NOMO-1 (cell line): ENCODE data around the gene LMBR1L.
"Not testable (repeated sequence)": the region's sequence is repeated elsewhere in the genome, so short reads cannot be mapped to it uniquely, and the experiment has no call there.

ENCODE experiments used
- DNase-seq, 2 experiments: peaks; one replicate each; lab custom pipeline; 2025; ENCODE audit not compliant: unreplicated experiment in 2 of 2; lab: John Stamatoyannopoulos, UW

LMBR1L gene

GRCh38 chr12:49110464-49111155 lies at the start of gene LMBR1L:
LMBR1L (minus strand) TSS chr12:49110847; CDS start chr12:49110555, 292 bp downstream.
- DNase-seq = peak; percentile 98 to 99

- DNase-seq = no peak
Observed at GRCh38 chr12:49160399-49160798, 49.8 kb upstream of the LMBR1L start.

GRCh38 chr12:49154221-49154620 lies 43.6 kb upstream of the LMBR1L start:
- no peak for DNase-seq

GRCh38 chr12:49147384-49147783 lies 36.7 kb upstream of the LMBR1L start:
- DNase-seq = no peak

DNA sequence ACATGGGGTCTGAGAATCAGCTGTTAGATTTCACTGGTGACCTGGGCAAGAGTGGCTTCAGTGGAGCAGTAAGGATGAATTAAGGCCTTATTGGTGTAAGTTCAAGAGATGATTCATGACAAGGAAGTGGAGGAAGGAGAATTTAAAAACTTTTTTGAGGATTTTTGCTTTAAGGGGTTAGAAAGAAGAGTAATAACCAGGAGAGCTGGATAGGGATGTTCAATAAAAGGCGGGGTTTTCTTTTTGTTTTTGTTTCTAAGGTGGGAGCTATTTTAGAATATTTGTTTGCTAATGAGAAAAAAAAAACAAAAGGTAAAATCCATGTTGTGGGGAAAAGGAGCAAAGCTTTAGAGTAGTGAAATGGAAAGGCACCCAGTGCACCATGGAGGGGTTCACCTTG lies 35.8 kb upstream of the LMBR1L start:
- no peak for DNase-seq

GRCh38 chr12:49144384-49144783 lies 33.7 kb upstream of the LMBR1L start:
- no peak for DNase-seq

- DNase-seq = no peak
Observed at GRCh38 chr12:49138999-49139398, 28.4 kb upstream of the LMBR1L start.

- no peak for DNase-seq
Observed at GRCh38 chr12:49138587-49138986, 27.9 kb upstream of the LMBR1L start.

DNA sequence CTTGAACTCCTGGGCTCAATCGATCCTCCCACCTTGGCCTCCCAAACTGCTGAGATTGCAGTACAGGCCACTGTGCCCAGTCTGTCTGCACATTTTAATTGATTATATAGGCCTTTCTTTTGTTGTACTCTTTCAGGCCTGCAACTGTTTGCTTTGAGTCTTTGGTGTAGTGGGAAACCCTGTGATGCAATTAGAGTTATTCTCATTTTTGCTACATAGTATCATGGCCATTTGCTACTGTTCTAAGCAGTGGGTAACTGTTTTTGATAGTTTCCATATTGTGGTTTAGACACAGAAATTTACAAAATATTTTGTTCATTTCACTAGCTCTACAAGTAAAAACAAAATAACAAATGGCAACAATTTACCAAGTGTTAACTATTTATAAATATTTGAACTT lies 26.8 kb upstream of the LMBR1L start:
- DNase-seq = no peak

- not testable (repeated sequence) for DNase-seq
Observed at GRCh38 chr12:49136997-49137396, 26.4 kb upstream of the LMBR1L start.

GRCh38 chr12:49133590-49133989 lies 22.9 kb upstream of the LMBR1L start:
- no peak for DNase-seq

GRCh38 chr12:49133014-49133413 lies 22.4 kb upstream of the LMBR1L start:
- peak in 1 of 2 experiments; percentile 24 for DNase-seq

DNA sequence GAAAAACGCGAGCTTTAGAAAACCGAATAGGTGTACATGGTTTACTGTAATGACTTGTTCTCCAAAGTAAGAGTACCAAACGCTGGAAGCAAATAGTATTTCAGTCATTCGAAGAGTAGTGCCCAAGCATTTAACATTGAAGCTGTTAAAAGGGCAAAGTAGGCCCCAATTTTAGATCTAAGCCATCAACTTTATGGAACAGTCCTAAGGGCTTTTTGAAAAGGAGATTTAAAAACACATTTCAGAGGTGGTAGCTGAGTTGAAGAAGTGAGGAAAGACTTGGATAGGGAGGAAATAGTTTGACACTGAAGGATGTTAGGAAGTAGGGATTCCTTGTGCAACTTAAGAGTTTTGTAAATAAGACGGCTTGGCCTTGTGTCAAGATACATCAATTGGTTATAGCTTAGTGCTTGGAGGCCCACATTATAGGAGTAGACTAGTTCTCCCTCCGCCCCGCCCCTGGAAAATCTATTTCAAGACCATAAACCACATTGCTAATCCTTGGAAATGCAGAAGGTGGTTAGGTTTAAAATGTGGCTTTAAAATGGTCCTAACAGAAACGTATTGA lies 21.3 kb upstream of the LMBR1L start:
- DNase-seq = peak in 1 of 2 experiments; percentile 68

- peak; percentile 78 to 95 for DNase-seq
Observed at GRCh38 chr12:49131051-49131893, 20.6 kb upstream of the LMBR1L start, which contains the start of gene TUBA1B. TUBA1B (minus strand) TSS chr12:49131395; CDS start chr12:49131300, 95 bp downstream.

DNA sequence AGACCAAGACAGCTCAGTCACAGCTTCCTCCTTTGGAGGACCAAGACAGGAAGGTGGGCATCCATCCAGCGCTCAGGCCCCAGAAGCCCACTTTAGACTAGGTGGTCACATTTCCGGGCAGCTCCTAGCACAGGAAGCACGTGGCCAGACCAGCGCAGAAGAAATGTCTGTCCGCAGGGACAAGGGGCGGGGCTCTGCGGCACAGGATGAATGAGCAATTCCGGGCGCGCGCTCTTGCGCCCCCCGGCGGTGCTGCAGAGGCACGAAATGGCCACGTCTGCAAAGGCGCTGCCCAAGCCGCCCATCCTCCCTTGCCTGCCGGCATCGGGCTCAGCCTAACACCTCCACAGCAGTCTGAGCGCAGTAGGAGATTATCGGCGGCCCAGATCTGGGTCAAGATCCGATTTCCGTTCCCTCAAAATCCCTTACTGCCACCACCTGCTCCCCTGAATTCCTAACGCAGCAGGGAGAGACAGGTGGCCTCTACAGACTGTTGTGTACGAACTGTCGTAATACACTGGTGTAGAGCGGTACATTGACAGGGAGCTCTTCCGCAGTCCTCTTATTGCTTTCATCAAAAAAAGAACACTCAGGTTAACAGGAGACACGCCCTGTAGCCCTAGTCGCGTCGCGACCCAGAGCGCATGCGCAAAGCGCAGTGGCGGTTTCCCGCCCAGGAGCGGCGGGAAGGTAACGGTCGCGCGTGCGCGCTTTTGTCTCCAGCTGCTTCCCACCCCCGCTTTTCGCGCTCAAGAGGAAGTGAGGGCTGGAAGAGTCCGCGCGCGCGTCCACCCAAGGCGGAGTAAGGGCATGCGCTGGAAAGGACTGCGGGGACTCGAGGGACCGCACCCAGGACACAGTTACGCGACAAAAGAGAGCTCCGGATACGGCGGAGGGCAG lies 19.8 kb upstream of the LMBR1L start:
- DNase-seq = peak; percentile 89 to 94

DNA sequence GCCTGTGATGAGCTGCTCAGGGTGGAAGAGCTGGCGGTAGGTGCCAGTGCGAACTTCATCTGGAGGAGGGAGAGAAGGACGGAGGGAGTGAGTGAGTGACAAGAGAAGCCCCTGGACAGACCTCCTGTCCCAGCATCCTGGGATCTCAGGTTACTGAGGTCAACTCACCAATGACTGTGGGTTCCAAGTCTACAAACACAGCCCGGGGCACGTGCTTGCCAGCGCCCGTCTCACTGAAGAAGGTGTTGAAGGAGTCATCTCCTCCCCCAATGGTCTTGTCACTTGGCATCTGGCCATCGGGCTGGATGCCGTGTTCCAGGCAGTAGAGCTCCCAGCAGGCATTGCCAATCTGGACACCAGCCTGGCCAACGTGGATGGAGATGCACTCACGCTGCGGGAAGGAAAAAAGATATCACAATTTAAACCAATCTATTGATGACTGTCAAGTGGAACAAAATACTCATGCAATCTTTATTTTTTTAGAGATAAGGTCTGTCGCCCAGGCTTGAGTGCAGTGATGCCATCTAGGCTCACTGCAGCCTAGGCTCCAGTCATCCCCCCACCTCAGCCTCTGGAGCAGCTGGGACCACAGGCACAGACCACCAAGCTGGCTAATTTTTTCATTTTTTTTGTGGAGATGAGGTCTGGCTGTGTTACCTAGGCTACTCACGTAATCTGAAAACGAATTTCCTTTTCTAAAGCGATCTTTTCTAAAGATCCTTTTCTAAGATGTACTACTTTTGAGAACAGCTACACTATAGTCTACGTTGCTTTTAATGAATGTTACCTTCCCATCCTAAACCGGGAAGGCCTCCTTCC lies 18.9 kb upstream of the LMBR1L start:
- DNase-seq = no peak

DNA sequence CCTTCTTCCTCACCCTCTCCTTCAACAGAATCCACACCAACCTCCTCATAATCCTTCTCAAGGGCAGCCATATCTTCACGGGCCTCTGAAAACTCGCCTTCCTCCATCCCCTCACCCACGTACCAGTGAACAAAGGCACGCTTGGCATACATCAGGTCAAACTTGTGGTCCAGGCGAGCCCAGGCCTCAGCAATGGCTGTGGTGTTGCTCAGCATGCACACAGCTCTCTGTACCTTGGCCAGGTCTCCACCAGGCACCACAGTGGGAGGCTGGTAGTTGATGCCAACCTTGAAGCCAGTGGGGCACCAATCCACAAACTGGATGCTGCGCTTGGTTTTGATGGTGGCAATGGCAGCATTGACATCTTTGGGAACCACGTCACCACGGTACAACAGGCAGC lies 17.3 kb upstream of the LMBR1L start:
- DNase-seq = not testable (repeated sequence)

- DNase-seq = no peak
Observed at GRCh38 chr12:49126852-49127763, 16.5 kb upstream of the LMBR1L start.
